Glomerular visceral epithelial cell (primary cell): Measurements from ENCODE around the gene SERPINE1.

ENCODE experiments used
- DNase-seq: peaks from one replicate; pipeline ENCODE4 v3.0.0-alpha.2; 2016; ENCODE audit errors: extremely low spot score

Gene SERPINE1

DNA sequence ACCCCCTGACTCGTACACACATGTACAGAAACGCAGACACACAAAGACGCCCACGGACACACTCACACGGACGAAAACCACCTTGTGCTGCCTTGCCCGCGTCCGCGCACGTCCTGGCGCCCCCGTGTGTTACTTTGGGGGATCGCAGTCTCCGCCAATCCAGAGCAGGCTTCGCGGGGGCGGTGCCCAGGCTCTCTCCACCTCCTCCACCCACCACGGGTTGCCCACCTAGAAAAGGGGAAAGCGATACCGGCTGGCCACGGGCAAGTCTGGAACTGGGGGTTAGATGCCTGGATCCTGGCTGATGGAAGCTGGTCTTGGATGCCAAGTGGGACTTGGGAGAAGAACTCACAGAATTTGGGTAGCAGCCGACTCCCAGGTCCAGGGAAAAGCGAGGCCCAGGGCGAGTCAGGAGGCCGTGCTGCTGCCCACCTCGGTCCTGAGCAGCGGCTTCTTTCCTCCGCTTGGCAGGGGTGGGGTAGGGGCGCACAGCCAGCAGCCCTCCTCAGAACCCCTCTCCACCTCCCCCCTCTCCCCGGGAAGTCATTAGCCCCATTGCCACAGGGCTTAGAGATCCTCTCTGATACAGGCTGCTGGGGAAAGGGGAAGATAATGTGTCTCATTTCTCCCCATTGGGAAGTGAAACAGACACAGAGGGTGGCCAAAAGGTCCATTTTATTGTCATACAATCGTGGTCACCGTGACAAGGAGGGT, 43.1 kb downstream of the SERPINE1 start:
- DNase-seq, result peak; percentile 59

DNA sequence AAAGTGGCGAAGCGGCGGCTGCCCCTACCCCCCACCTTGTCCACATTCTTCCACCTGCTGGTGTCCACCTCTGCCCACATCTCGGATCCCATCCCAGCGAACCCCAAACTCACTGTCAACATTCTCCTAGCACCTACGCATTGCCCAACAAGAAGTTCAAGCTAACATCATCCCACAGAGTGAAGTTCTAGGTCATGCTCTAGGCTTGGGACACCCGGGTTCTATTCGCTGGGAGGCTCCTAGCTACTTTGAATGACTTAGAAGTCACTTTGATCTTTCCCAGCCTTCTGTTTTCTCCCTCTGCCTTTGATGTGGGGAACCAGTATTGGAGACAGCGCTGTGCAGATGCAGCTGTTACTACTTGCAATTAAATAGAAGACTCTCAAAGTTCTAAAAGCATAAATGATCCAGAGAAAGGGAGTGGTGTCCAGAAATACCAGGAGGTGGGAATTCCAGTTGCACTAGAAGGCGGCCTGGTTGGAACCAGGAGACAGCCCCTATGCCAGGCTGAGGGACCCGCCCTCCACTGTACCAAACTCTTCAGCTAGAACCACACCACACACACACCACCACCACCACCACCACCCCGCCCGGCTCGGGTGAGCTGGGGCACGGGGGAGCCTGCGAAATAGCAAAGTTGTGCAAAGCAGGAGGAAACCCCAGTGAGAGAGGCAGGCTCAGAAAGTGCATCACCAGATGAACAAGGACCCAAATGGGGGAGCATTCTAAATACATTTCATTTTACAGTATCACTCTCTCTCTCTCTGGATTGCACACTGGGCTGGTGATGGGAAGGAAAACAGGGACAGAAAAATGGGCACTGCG, 43.9 kb downstream of the SERPINE1 start:
- no peak for DNase-seq

DNA sequence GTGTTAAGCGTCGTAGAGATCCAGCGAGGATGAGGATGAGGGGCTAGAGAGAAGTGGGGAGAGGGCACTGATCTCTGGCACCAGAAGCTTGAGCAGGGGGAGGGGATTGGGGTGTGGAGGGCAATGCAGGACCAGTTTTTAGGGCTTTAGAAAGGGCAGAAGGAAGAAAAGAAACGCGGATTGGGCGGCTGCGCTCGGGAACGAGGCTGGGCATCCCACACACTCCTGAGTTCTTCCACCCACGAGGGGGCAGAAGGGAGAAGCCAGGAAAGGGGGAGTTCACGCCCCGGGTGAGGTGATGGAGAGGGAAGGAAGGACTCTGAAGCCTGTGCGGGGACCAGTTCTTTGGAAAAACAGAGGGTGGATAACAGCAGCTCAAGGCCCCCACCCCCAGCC, 44.5 kb downstream of the SERPINE1 start:
- no peak for DNase-seq

DNA sequence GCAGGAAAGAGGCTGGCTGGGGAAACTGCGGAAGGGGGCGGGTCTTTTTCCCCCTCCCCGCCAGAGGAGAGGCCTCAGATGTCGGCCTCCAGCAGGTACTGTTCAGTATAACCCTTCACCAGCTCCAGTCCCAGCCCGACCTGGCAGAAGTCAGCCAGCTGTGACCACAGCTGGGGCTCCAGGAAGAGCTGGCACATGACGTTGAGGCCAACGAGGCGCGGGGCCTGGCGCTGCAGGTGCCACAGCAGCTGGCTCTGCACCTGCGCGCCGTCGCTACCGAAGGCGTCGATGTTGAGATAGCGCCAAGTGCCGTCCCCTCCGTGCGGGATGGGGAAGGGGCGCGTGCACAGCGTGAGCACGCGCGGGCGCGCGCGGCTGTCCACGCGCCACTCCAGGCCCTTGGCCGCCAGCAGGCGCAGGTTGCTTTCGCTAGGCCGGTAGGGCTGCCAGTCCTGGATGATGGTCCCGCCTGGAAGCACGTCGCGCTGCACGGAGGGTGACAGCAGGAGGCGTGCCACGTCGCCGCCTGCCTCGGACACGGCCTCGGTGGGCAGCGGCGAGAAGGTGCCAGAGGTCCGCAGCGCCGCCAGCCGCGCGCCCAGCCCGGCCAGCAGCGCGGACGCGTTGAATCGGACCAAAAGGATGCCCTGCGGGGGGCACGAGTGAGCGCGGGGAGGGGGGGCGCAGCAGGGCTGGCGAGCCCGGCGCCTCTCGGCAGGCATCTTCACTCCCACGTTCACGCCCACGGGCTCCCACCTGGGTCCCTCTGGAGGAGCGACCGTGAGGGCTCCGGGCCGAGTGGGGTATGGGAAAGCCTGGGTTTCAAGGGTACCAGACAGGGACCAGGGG, 45.3 kb downstream of the SERPINE1 start:
- peak; percentile 44 for DNase-seq

DNA sequence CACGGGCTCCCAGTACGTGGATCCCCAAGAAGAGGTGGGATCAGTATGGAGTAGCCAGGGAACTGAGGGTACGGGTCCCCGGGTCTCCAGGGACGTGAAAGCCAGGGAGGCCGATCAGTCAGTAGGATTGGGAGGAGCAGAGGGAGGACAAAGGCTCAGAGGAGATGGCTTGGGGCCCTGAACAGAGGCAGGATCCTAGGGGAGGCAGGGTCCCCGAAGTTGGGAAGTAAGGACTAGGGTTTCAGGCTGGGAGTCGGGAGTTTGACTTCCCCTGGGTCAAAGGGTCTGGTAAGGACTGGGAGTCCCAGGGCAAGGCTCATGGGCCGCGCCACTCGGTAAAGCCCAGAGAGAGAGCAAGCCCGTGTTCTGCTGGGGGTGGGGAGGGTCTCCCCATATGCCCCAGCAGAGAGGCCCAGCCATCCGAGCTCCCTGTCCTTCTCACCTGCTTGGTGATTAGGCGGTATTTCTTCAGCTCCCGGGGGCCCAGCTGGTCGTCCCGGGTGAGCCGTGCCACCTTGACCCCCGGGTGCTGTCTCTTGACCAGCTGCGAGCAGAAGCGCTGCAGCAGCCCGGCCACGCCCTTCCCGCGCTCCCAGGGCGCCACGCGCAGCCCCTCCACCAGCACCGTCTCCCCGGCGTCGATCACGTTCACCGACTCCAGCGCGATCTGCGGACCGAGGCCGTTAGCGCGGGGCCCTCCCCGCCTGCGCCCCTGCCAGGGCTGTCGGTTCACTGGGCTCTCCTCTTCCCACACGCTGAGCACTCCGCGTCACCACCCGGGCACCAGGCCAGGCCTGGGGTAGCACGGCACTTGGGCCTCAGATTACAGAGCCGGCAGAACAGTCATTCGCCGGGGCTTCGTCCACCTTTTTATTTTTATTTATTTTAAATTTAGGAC, 46.2 kb downstream of the SERPINE1 start:
- peak; percentile 81 for DNase-seq

DNA sequence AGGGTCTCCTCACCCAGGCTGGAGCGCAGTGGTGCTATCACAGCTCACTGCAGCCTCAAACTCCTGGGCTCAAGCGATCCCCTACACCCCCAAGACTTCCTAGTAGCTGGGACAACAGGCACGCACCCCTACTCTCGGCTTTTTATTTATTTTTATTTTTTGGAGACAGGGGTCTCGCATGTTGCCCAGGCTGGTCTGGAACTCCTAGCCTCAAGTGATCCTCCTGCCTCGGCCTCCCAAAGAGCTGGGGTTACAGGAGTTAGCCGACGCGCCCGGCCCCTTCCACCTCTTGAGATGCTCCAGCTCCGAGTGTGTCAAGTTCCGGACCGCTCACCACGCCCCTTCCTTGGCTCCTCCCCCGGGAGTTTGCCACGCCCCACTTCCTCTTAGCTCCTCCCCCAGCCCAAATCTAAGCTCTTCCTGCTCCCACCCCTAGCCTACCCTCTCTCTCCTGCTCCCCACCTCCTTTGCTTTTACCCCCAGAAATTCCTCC, 46.9 kb downstream of the SERPINE1 start:
- DNase-seq, result peak; percentile 56

DNA sequence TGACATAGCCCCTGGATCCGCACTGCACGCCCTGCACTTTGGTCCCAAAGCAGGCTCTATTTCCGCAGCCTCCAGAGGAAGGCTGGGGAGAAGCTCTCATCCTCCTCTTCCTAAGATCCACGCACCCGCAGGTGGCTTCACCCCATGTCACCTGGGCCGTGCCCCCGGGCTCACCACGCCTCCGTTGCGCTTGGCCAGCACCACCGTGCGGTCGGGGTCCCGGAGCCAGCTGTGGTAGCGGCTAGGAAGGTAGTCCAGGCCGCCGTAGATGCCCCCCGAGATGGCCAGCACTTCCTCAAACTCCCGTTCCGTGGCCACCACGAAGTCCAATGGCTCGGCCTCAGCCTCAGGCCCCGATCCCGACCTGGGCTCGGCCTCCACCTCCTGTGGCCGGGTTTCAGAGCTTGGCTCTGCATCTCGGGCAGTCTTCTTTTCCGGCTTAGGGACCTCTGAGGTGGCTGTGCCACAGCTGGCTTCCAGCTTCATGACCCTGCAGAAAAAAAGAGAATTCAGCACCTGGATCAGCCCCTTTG, 47.5 kb downstream of the SERPINE1 start:
- no peak for DNase-seq

DNA sequence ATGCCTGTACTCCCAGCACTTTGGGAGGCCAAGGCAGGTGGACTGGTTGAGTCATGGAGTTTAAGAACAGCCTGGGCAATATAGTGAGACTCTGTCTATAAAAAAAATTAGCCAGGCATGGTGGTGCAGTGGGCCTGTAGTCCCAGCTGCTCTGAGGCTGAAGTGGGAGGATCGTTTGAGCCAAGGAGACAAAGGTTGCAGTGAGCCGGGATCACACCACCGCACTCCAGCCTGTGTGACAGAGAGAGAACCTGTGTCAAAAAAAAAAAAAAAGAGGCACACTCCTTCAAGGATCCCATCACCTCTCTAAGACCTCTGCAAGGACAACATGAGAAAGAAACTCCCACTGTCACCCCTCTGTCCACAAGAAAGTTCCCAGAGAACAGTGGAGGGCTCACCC, 48.8 kb downstream of the SERPINE1 start:
- no peak for DNase-seq

DNA sequence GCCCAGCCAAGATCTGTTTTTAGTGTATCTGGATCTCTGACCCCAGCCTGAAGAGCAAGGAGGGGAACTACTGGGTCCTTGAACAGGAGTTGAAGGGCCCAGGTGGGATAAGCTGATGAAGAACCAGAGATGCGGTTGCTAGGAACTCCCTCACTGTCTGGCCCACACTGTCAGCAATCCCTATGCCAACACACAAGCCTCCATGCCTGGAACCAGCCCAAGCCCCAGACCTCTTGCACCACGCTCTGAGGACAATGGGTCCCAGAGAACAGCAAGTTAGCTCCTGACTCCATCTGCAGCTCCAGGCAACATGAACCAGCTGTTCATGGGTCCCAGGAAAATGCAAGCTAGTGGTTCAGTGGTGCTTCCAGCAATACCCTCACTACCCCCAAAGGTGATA, 50.7 kb downstream of the SERPINE1 start:
- no peak for DNase-seq

DNA sequence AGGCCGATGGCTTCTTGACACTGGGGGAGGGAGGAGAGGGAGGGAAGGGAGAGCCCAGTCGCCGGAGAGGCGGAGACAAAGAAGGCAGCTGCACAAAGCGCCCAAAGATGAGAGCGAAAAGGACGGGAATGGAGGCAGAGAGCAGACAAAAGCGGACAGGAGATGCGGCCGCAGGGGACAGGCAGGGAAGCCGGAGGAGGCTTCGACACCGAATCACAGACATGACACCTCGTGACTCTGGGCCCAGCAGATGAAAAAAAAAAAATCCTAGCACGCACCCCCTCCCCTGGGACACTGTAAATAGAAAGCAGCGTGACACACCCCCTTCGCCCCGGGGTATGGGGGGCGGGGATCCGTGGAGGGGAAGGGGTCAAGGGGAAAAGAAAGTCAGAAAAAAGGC, 52.2 kb downstream of the SERPINE1 start:
- DNase-seq, result no peak

DNA sequence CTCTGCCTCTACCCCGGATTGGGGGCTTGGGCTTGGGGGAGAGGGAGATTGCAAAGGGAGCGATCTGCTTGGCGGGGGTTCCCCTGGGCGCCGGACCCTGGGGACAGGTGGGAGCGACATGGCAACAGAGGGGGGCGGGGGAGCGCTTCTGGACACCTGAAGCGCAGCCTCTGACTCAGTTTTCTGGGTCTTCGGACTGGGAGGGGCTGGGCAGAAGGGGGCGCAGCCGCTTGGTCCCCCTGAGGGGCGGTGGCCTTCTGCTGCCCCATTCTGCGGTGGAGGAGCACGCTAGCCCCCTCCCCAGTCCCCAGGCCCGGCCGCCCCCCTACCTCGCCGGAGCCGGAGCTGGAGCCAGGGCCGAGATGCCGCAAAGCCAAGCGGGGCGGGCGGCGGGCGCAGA, 52.8 kb downstream of the SERPINE1 start:
- DNase-seq, result no peak

DNA sequence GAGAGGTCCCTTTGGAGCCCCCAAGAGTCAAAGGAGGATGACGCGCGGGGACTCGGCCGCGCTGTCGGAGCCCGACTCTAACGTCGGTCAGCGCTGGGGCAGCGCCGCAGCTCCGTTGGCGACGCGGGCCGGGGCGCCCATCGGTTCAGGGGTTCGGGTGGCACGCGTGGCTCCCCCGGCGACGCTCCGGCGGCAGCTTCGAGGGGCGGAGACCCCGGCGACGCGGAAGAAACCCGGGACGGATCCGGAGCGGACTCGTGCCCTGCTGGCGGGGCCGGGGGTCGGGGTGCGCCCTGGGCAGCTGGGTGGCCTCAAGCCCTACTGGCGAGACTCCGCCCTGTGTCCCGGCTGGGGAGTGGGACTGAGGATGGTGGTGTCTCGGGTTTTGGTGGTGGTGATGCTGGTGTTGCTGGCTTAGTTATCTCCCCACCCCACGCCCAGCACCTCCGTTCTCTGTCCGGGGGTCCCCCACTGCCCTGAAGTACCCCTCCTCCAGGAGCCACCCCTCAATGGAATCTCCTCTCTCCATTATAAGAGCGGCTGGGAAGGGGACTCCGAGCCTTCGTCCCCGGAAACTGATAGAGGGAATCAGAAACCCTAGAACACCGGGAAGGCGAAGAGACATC, 53.3 kb downstream of the SERPINE1 start, which contains the start of gene NAT16:
Gene NAT16, minus strand, starts transcription at position 164 of the 626 bp plus-strand sequence. CDS start 5,486 bp downstream, outside the sequence.
- DNase-seq, result no peak

DNA sequence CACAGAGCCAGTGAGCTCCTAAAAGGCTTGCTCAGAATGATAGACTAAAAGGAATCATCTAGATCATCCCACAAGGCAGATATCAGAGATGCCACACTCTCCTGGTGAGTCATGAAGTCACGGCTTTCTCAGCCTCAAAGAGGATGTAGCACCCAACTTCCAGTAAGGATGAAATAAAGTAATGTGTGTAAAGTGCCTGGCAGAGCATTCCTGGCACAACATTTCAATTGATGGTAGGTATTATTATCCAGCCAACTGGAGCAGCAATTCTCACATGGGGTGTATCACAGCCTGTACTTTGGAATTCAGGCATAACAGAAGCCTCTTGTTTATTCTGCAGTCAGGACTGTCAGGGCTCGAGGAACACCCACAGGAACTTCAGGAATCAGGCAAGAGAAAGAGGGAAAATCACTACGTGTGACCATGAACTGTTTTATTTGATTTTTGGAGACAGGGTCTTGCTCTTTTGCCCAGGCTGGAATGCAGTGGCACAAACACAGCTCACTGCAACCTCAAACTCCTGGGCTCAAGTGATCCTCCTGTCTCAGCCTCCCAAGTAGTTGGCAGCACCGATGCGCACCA, 58.4 kb downstream of the SERPINE1 start:
- DNase-seq, result peak; percentile 54

DNA sequence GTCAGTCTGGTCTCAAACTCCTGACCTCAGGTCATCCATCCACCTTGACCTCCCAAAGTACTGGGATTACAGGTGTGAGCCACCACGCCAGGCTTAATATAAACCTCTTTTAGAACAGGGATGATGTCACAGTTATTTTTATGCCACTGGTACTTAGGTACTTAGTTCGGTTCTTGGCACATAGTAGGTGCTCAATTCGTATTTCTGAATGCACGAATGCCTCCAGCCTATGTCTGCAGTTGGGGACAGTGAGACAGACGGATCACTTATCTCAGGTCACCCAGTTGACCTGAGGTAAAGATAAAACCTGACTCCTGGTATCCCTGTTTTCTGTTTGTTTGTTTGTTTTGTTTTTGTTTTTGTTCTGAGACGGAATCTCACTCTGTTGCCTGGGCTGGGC, 59.3 kb downstream of the SERPINE1 start:
- DNase-seq, result no peak

DNA sequence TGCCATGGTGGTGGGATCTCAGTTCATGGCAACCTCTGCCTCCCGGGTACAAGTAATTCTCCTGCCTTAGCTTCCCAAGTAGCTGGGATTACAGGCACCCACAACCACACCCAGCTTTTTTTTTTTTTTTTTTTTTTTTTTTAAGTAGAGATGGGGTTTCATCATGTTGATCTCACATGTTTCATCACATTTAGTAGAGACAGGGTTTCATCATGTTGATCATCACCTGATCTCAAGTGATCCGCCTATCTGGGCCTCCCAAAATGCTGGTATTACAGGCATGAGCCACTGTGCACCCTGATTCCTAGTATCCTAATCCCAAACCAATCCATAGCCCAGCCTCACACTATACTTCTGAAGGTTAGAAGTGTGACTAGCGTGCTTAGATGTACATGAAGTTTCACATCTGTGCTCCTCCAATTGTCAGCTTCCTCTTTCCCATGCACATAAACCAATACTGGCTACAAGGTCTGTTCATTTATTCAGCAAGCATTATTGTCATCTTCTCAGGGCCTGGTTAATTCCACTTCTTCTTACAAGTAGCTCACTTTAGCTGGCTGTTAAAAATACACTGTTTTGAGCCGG, 60.0 kb downstream of the SERPINE1 start:
- no peak for DNase-seq
